ENCODE data around the gene GPR37L1. TPM values are rescaled to one million over a fixed set of nuclear protein-coding genes. Genes with fewer than 3 reads are reported as not detected.
A peak's percentile ranks its signal among the peaks of the same experiment; 100 is the strongest.

The GPR37L1 gene
- total RNA-seq, 1 experiment from 2014 or later, result not detected

DNA sequence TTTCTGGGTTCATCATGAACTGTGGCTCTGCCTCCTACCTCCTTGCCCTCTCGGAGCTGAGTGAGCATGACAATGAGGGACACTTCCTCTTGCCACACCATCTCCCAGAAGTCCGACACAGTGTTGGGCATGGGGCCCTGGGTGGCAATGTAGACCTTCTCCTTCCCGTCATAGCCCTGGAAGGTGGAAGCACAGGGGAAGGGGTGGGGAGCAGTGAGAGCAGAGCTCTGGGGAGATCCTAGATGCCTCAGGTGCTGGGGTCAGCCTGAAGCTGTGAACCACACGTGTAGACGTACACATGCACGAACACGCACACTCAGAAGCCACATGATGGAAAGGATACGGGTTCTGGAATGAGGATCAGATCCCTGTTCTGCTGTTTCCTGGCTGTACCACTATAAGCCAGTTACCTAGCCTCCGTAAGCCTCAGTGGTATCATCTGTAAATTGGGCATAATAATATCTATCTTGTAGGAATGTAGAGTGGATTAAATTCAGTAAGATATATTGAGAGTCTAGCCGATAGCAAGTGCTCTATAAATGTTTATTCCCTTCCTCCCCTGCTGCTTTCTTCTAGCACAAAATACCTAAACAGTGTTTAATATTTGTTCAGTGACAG lies 31.5 kb downstream of the GPR37L1 start:
- no peak for DNase-seq (ENCODE audit: extremely low read depth, low read depth)

DNA sequence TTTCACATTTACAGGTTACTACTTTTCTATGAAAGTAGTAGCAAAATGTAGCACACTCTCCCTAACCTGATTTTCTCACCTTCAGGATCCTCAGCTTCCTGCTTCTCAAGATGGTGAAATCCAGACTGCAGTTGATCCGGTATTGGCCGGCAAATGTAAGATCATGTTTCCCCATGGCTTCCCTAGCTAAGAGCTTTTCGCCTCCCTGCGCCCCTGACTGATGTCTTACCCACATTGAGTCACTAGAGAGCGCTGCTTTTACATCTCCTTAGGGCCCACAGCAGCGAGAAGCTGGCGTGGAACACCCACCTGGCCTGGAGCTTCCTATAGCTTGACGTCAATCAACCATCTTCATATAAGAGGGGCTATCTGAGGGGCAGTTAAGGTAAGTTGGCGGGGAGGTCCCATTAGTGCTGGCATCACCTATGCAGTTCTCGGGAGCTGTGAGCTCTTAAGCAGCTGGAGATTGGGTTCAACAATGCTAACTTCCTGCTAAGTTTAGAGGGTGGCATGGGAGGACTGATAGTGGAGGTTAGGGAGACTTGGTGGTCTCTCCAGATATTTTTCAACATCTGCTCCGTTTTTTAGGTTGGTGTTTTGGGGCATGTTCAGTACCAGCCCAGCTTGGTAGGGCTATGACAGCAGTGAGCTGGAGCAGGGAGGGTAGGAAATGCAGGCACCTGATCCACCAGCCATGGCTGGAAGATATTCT lies 32.2 kb downstream of the GPR37L1 start:
- DNase-seq (ENCODE audit: extremely low read depth, low read depth), result peak; percentile 71

GRCh38 chr1:202155478-202156021 lies 32.8 kb downstream of the GPR37L1 start:
- peak; percentile 45 for DNase-seq (ENCODE audit: extremely low read depth, low read depth)

DNA sequence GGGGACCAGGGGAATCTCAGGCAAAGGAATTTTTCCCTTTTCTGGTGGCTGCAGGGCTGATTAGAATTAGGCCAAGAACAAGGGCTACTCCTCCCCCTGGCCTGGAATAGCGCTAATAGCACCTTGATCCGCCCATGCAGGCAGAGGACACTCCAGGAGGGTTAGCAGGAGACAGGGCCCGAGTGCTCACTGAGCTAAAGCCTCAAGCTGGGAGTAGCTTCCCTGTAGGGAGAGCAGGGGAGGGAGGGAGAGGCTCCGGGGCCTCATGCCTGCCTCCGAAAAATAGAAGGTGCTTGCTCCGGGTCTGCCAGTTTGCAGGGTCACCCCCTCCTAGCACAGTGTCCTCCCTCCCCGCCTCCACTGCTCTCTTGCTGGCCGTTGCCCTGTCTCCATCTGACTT lies 33.9 kb downstream of the GPR37L1 start:
- DNase-seq (ENCODE audit: extremely low read depth, low read depth), result no peak

- no peak for DNase-seq (ENCODE audit: extremely low read depth, low read depth)
Measured at GRCh38 chr1:202157945-202158344, 35.2 kb downstream of the GPR37L1 start.

GRCh38 chr1:202158810-202159533 lies 36.3 kb downstream of the GPR37L1 start:
- no peak for DNase-seq (ENCODE audit: extremely low read depth, low read depth)

DNA sequence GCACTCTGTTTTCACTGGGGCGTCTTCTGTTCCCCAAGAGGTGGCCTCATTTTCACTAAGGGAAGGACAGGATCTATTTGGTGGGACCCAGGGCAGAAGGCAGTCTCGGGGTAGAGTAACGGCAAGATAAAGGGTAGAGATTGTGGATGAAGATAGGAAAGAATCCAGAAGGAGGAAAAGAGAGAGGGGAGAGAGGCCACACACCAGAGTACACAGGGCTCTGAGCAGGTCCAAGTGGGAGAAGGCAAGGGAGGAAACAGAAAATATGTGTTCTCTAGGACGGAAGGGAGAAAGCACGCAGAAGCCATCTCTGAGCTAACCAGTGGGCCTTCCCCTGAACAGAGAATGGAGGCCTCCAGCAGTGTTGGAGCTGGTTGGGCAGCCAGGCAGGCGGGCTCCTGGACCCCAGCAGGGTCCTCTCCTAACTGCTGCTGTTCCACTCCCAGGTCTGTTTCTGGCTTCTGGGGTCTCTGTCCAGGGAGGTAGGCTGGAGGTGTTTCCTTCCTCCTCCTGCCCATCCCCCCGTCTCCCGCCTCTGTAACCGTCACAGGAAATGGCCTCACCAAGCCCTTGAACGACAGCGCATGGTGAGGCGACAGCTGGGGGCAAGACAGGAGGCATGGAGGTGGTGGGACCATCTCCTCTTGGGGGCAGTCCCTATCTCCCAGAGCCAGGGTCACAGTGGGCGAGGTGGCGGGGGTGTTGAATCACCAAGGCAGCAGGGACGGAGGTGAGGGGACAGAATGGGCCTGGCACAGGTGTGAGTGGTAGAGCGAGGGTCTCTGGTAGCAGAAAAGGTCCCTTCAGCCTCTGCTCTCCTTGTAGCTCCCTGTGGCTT lies 37.0 kb downstream of the GPR37L1 start:
- DNase-seq (ENCODE audit: extremely low read depth, low read depth), result no peak

- DNase-seq (ENCODE audit: extremely low read depth, low read depth), result no peak
Measured at GRCh38 chr1:202160377-202160940, 37.7 kb downstream of the GPR37L1 start, which contains the start of gene PTPN7. Gene PTPN7, minus strand, starts transcription at chr1:202160602. Its CDS starts 1,200 bp downstream, at chr1:202159402.

DNA sequence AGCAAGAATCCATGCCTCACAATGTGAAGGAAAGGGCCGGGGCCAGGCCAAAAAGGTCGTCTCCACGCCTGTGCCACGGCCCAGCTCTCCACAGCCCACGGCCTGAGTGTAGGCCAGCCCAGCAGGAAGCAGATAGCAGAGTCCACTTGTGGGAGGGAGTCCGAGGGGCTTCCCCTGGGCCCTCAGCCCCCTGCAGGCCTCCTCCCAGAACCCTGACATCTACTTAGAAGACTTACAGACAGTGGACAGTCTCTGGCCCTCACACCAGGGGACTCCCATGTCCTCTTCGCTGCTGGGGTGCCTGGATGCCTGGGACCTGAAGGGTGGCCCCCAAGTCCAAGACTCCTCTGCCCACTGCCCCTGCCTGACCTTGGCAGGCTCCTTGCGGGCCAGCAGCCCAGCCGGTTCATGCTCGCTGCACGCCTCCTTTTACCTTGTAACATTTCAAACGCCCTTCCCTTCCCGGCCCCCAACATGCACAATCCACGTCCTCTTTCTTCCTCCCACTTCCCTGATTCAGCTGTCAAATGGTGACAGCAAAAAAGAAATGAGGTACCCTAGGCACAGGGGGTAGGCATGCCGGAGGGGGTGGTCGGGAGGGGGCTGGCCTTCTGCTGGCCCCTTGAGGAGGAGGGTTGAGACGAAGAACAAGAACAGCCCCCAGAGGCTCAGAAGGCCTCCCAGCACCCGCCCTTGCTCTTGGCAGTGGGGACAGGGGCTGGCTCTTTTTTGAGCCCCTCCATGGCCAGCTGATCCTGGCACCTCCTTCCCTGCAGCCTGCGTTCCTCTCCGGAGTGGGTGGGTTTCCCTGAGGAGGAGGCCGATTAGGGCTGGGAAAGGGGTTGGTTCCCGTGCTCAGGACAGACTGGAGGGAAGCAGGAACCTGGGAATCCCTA lies 38.7 kb downstream of the GPR37L1 start:
- no peak for DNase-seq (ENCODE audit: extremely low read depth, low read depth)

GRCh38 chr1:202162047-202162417 lies 39.3 kb downstream of the GPR37L1 start:
- no peak for DNase-seq (ENCODE audit: extremely low read depth, low read depth)

- no peak for DNase-seq (ENCODE audit: extremely low read depth, low read depth)
Measured at GRCh38 chr1:202162418-202163280, 39.9 kb downstream of the GPR37L1 start.

DNA sequence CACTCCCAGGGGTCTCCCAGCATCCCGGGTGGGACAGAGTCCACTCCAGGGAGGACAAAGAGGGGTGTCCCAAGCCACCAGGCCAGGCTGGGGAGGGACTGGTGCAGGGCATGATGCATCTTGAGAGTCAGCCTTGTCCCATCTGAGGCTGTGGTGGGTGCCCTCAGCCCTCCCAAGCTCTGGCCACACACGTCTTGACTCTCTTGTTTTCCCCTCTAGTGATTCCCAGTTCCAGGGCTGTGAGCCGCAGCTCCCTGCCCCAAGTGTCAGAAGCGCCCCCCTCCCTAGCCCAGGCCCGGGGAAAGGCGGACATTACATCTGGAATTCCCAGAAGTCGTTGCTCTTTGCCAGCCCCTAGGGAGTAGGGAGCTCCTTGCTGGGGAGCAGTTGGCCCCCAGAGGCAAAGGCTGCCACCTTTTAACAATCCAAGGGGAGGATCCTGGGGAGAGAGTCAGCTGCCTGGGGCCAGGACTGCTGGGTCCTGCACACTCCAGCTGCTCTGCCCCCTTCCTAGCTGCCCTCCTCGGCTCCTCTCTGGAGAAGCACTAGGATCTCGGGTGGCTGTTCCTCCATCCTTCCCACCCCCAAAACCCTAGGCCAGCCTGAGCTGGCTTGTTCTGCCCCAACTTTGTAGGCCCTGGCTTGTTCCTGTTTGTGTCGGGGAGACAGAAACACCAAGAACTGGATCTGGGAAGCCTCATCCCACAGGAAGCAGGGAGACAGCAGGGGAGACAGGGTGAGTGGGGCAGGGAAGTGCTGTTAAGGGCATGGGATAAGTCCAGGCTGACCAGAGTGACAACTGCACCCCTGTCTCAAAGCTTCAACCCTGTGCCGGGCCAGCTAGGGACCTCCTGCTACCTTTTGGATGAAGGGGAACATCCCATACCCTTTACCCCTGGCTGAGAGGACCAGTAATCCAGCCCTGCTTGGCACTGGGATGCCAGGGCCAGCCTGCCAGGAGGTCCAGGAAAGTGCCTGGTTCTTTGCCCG lies 40.9 kb downstream of the GPR37L1 start:
- no peak for DNase-seq (ENCODE audit: extremely low read depth, low read depth)

DNA sequence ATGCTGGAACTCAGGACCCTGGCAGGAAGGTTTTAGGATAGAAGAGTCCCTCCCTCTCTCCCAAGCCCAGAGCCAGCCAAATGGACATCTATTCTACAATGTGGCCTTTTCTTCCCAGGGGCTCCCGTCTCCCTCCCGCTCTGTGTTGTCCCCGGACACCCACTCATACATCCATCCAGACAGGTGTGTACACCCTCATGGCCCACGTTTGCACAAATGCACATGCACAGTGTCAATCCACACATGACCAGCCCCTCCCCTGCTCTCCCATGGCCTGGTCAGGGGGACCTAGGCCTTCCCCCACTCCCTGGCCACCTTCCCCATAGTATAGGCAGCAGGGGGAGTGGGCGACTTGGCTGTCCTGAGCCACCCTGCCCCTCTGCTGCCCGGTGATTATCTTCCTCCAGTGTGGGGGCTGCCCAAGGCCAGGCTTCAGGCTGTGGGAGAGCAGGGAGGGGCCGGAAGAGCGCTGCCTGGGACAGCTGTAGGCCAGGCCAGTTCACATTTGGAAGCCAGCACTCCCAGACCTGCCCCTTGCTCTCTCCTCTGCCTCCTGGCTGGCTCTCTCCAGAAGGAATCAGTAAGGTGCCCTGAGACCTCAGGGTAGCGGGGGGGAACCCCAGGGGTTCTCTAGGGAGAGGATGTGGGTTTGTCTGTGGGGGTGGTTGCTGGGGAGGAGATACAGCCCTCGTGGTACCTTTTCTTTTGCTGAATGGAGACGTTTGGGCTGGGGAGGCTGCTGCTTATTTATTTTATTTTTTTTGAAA lies 41.7 kb downstream of the GPR37L1 start:
- no peak for DNase-seq (ENCODE audit: extremely low read depth, low read depth)

GRCh38 chr1:202165267-202165941 lies 42.7 kb downstream of the GPR37L1 start:
- no peak for DNase-seq (ENCODE audit: extremely low read depth, low read depth)

- DNase-seq (ENCODE audit: extremely low read depth, low read depth), result no peak
Measured at GRCh38 chr1:202165942-202166843, 43.5 kb downstream of the GPR37L1 start.

All from NCI-H460 (cell line).